ENCODE results near the gene MTA1. TPM values are rescaled to one million over a fixed set of nuclear protein-coding genes. Genes with fewer than 3 reads are reported as not detected.
A peak's percentile ranks its signal among the peaks of the same experiment; 100 is the strongest.

The MTA1 gene
- total RNA-seq, 1 donor from 2014 or later, result 74.8 TPM

- Histone ChIP-seq H3K4me1 (no peaks in the 10 kb centered on the region), H3K27ac (no peak overlapping the region), H3K4me3 (no peak overlapping the region), H3K27me3 (no peaks in the 10 kb centered on the region), H3K9me3 (no peaks in the 10 kb centered on the region), H3K36me3 (no peaks in the 10 kb centered on the region)
- ATAC-seq (no peak), DNase-seq (peak; percentile 66)
- TF ChIP-seq CTCF (IDR thresholded peaks at IDR 0.05), result no peak
- intact Hi-C loops (cut with DNase I), result loop anchor here (10.0 kb wide), 1 partner anchor 101 kb away; the partner anchor contains the start of gene TEX22
These were observed 75.7 kb downstream of the MTA1 start for GRCh38 chr14:105495101-105495989.

- ATAC-seq (no peak), DNase-seq (peak; percentile 62)
- no peak overlapping the region for H3K27ac ChIP-seq
- H3K27me3 ChIP-seq, result no peaks in the 10 kb centered on the region
- intact Hi-C loops (cut with DNase I), result loop anchor here (10.0 kb wide), 1 partner anchor 101 kb away; the partner anchor contains the start of gene TEX22
- TF ChIP-seq CTCF (IDR thresholded peaks at IDR 0.05), result no peak
- no peaks in the 10 kb centered on the region for H3K36me3 ChIP-seq
- H3K9me3 ChIP-seq, result no peaks in the 10 kb centered on the region
- no peak overlapping the region for H3K4me3 ChIP-seq
- H3K4me1 ChIP-seq, result no peaks in the 10 kb centered on the region
These were observed 76.6 kb downstream of the MTA1 start for GRCh38 chr14:105495990-105496830.

- H3K4me3 ChIP-seq, result no peak overlapping the region
- no peak overlapping the region for H3K27ac ChIP-seq
- intact Hi-C loops (cut with DNase I), result loop anchor here (10.0 kb wide), 1 partner anchor 102 kb away; the partner anchor contains the start of gene TEX22
- DNase-seq (peak; percentile 65), ATAC-seq (no peak)
- H3K27me3 ChIP-seq, result no peaks in the 10 kb centered on the region
- no peaks in the 10 kb centered on the region for H3K9me3 ChIP-seq
- TF ChIP-seq CTCF (IDR thresholded peaks at IDR 0.05), result no peak
- H3K36me3 ChIP-seq, result no peaks in the 10 kb centered on the region
- H3K4me1 ChIP-seq, result no peaks in the 10 kb centered on the region
These were observed 77.4 kb downstream of the MTA1 start for GRCh38 chr14:105496831-105497591.

- Histone ChIP-seq H3K4me3 (no peak overlapping the region), H3K4me1 (no peaks in the 10 kb centered on the region), H3K27me3 (no peaks in the 10 kb centered on the region), H3K27ac (no peak overlapping the region), H3K36me3 (no peaks in the 10 kb centered on the region), H3K9me3 (no peaks in the 10 kb centered on the region)
- TF ChIP-seq CTCF (IDR thresholded peaks at IDR 0.05), result no peak
- intact Hi-C loops (cut with DNase I), result loop anchor here (10.0 kb wide), 1 partner anchor 103 kb away; the partner anchor contains the start of gene TEX22
- ATAC-seq (no peak), DNase-seq (peak; percentile 58)
These were observed 78.2 kb downstream of the MTA1 start for GRCh38 chr14:105497671-105498429.
